Liver (tissue), 9 donors: ENCODE data around the gene NDP. TPM values are rescaled to one million over a fixed set of nuclear protein-coding genes. Genes with fewer than 3 reads are reported as not detected.

Experiments
- DNase-seq: peaks from one replicate; pipeline ENCODE4 v3.0.0-alpha.2; 2017; ENCODE audit warnings: low spot score
- H3K27ac ChIP-seq, 2 donors: one replicate each; pipeline ENCODE4 v1.7.0; 2013; ENCODE audit warnings: inconsistent platforms in 2 of 2, low read length in 2 of 2, control low read depth in 1 of 2, low read depth in 1 of 2, mild to moderate bottlenecking in 1 of 2
- H3K27me3 ChIP-seq, 4 donors: one replicate each; pipeline versions ENCODE4 v1.6.1 to v1.7.0; 2013; ENCODE audit warnings: low read length in 3 of 4, inconsistent platforms in 1 of 4, mild to moderate bottlenecking in 1 of 4, moderate library complexity in 1 of 4; ENCODE audit not compliant: control insufficient read depth in 4 of 4, insufficient read depth in 4 of 4
- H3K36me3 ChIP-seq, 4 donors: one replicate each; pipeline versions ENCODE4 v1.6.1 to v1.7.0; 2013; ENCODE audit warnings: low read length in 3 of 4, mild to moderate bottlenecking in 3 of 4, low read depth in 1 of 4, moderate library complexity in 1 of 4; ENCODE audit not compliant: control insufficient read depth in 4 of 4, insufficient read depth in 3 of 4
- H3K4me1 ChIP-seq, 4 donors: one replicate each; pipeline versions ENCODE4 v1.6.1 to v1.7.0; 2013; ENCODE audit warnings: low read length in 3 of 4, mild to moderate bottlenecking in 3 of 4, moderate library complexity in 1 of 4; ENCODE audit not compliant: control insufficient read depth in 4 of 4, insufficient read depth in 4 of 4
- H3K4me3 ChIP-seq, 3 donors: one replicate each; pipeline versions ENCODE4 v1.6.1 to v1.7.0; 2013; ENCODE audit warnings: low read length in 3 of 3, control low read depth in 1 of 3, low read depth in 1 of 3, mild to moderate bottlenecking in 1 of 3
- H3K9ac ChIP-seq, 2 donors: one replicate each; pipeline ENCODE4 v1.7.0; 2013; ENCODE audit warnings: low read length in 2 of 2, mild to moderate bottlenecking in 2 of 2, moderate library complexity in 2 of 2, control low read depth in 1 of 2, low read depth in 1 of 2
- H3K9me3 ChIP-seq, 4 donors: one replicate each; pipeline versions ENCODE4 v1.6.1 to v1.7.0; 2013; ENCODE audit warnings: low read length in 3 of 4; ENCODE audit not compliant: control insufficient read depth in 4 of 4
- ATF3 ChIP-seq: IDR thresholded peaks from 2 replicates; pipeline ENCODE4 v1.6.1; 2016; ENCODE audit warnings: antibody characterized with exemption
- CTCF ChIP-seq: fragments of 150-350 bp; IDR thresholded peaks from 2 replicates; pipeline ENCODE4 v1.5.1; 2017; ENCODE audit warnings: improper control_type of control experiment, low read depth, low read length; ENCODE audit not compliant: missing input control
- EGR1 ChIP-seq, 2 donors: IDR thresholded peaks; 2 replicates each; pipeline ENCODE4 v1.6.1; 2016 to 2018; ENCODE audit warnings: antibody characterized with exemption in 2 of 2, low read depth in 2 of 2
- FOXA1 ChIP-seq: IDR thresholded peaks from 2 replicates; pipeline ENCODE4 v1.6.1; 2016; ENCODE audit warnings: antibody characterized with exemption
- FOXA2 ChIP-seq: IDR thresholded peaks from 2 replicates; pipeline ENCODE4 v1.6.1; 2016; ENCODE audit warnings: antibody characterized with exemption
- GABPA ChIP-seq, 2 donors: IDR thresholded peaks in 1 of 2; conservative IDR thresholded peaks in 1 of 2; 2 replicates each; pipeline ENCODE4 v1.6.1; 2016; ENCODE audit warnings: antibody characterized with exemption in 2 of 2, mild to moderate bottlenecking in 1 of 2, moderate library complexity in 1 of 2
- HNF4A ChIP-seq, 2 donors: conservative IDR thresholded peaks; 2 replicates each; pipeline ENCODE4 v1.6.1; 2016; ENCODE audit warnings: antibody characterized with exemption in 2 of 2, mild to moderate bottlenecking in 2 of 2
- HNF4G ChIP-seq: IDR thresholded peaks from 2 replicates; pipeline ENCODE4 v1.6.1; 2016; ENCODE audit warnings: antibody characterized with exemption
- JUND ChIP-seq, 2 donors: IDR thresholded peaks; 2 replicates each; pipeline ENCODE4 v1.6.1; 2016; ENCODE audit warnings: antibody characterized with exemption in 2 of 2
- MAX ChIP-seq: IDR thresholded peaks from 2 replicates; pipeline ENCODE4 v1.6.1; 2016; ENCODE audit warnings: antibody characterized with exemption
- NR2F2 ChIP-seq: IDR thresholded peaks from 2 replicates; pipeline ENCODE4 v1.6.1; 2016; ENCODE audit warnings: antibody characterized with exemption
- RAD21 ChIP-seq, 2 donors: IDR thresholded peaks; 2 replicates each; pipeline ENCODE4 v1.6.1; 2016; ENCODE audit warnings: antibody characterized with exemption in 2 of 2, mild to moderate bottlenecking in 2 of 2
- REST ChIP-seq: IDR thresholded peaks from 2 replicates; pipeline ENCODE4 v1.6.1; 2016; ENCODE audit warnings: antibody characterized with exemption, mild to moderate bottlenecking
- RXRA ChIP-seq, 2 donors: IDR thresholded peaks; 2 replicates each; pipeline ENCODE4 v1.6.1; 2017 to 2018; ENCODE audit warnings: antibody characterized with exemption in 2 of 2, mild to moderate bottlenecking in 1 of 2
- SP1 ChIP-seq: IDR thresholded peaks from 2 replicates; pipeline ENCODE4 v1.6.1; 2018; ENCODE audit warnings: antibody characterized with exemption, mild to moderate bottlenecking
- TAF1 ChIP-seq: conservative IDR thresholded peaks from 2 replicates; pipeline ENCODE4 v1.6.1; 2016; ENCODE audit warnings: antibody characterized with exemption, mild to moderate bottlenecking
- YY1 ChIP-seq: IDR thresholded peaks from 2 replicates; pipeline ENCODE4 v1.6.1; 2016; ENCODE audit warnings: antibody characterized with exemption, mild to moderate bottlenecking
- ZBTB33 ChIP-seq: IDR thresholded peaks from 2 replicates; pipeline ENCODE4 v1.6.1; 2016; ENCODE audit warnings: antibody characterized with exemption
- WGBS: extraction: QIAGEN DNeasy Blood & Tissue Kit; methylation state at CpG from one replicate; pipeline ENCODE4 v1.1.7; 2013; 5-methylcytosine and 5-hydroxymethylcytosine counted together
- polyA plus RNA-seq, 2 donors: library from polyadenylated mRNA; stranded (reverse) in 1 of 2; unstranded in 1 of 2; fragments of 200-250 nt in 1 of 2; fragments of >200 nt in 1 of 2; fragmentation: Nextera tagmentation in 1 of 2; extraction: Ambion mirVana in 1 of 2; gene quantifications; one replicate each; pipeline versions ENCODE4 v1.2.1 to v1.2.3, GENCODE V29; 2013 to 2015
- total RNA-seq, 2 donors: library from RNA; depleted of rRNA; stranded (reverse); fragments of >200 nt; gene quantifications; one replicate each; pipeline ENCODE4 v1.2.3, GENCODE V29; 2014
- donor health status: healthy.
- donor health status: healthy.
- donor health status: healthy.
- donor health status: healthy.
- donor health status: healthy.

The NDP gene
- total and polyA plus RNA-seq, 4 donors, result not detected

GRCh38 chrX:44011506-44011905 lies 38.3 kb upstream of the NDP start:
- H3K36me3 ChIP-seq, result no peaks in the 10 kb centered on the region
- no peak overlapping the region for H3K27ac ChIP-seq
- H3K4me3 ChIP-seq, result no peak overlapping the region
- H3K4me1 ChIP-seq, result no peaks in the 10 kb centered on the region
- WGBS, result 61% methylated on average over 3 of the region's 3 CpGs
- DNase-seq, result no peak
- no peak for TF ChIP-seq ATF3
- TF ChIP-seq HNF4G, result no peak
- TF ChIP-seq CTCF, result no peak
- no peak for TF ChIP-seq TAF1
- TF ChIP-seq RXRA (IDR thresholded peaks at IDR 0.05), result no peak
- TF ChIP-seq EGR1 (IDR thresholded peaks at IDR 0.05; ENCODE audit: low read depth in 2 of 2), result no peak
- TF ChIP-seq GABPA (IDR thresholded peaks at IDR 0.05 in 1 of 2, conservative IDR thresholded peaks at IDR 0.05 in 1 of 2), result no peak
- TF ChIP-seq MAX, result no peak
- TF ChIP-seq FOXA1, result no peak
- TF ChIP-seq YY1, result no peak
- TF ChIP-seq FOXA2, result no peak
- TF ChIP-seq SP1, result no peak
- no peak for TF ChIP-seq JUND (IDR thresholded peaks at IDR 0.05)
- no peak for TF ChIP-seq ZBTB33
- TF ChIP-seq HNF4A (conservative IDR thresholded peaks at IDR 0.05), result no peak
- no peak for TF ChIP-seq RAD21 (IDR thresholded peaks at IDR 0.05)
- no peak for TF ChIP-seq REST
- no peak for TF ChIP-seq NR2F2
- H3K9ac ChIP-seq, result no peak overlapping the region
- no peaks in the 10 kb centered on the region for H3K9me3 ChIP-seq
- H3K27me3 ChIP-seq, result no peaks in the 10 kb centered on the region
